ENCODE measurements around the gene ULBP2. TPM values are rescaled to one million over a fixed set of nuclear protein-coding genes. Genes with fewer than 3 reads are reported as not detected.

The ULBP2 gene
- total RNA-seq, 2 experiments from 2014 or later: 0.60 to 2.6 TPM

DNA sequence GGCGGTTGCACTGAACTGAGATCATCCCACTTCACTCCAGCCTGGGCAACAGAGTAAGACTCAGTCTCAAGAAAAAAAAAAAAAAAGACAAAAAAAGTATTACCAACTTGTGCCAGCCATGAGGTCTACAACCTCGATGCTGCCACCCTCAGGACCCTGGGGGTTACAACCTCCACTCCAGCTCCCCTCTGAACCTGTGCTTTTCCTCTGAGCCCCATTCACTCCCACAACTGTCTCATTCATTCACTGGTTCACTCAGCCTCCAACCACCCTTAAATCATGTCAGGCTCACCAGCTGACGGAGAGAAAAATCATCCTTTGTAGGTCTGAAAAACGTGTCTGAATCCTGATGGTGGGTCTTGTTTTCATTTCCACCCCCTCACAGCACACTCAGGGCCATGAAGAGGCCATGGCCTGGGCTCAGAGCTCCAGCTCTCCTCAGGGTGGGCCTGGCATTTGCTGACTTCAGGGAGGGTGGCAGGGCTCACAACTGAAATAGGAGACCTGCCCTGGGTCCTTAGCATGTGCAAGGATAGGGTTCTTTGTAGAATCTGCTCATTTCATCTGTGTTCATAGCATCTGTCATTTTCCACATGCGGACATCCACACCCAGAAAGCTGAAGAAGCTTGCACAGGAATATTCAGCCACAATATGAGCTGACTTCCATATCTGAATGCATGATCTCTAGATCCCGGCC is 20.1 kb downstream of the ULBP2 start:
- H3K4me2 ChIP-seq (ENCODE audit: low read length): no peak overlapping the region
- no peak overlapping the region for H2AFZ ChIP-seq (ENCODE audit: low read length)
- H3K4me1 ChIP-seq (ENCODE audit: insufficient read depth, low read length, poor library complexity, severe bottlenecking): peaks cover 9% of the 10 kb centered on the region
- H3K27ac ChIP-seq (ENCODE audit: low read depth, low read length, poor library complexity, severe bottlenecking): no peak overlapping the region
- H3K79me2 ChIP-seq (ENCODE audit: insufficient read depth, low read depth, low read length): no peaks in the 10 kb centered on the region
- intact Hi-C loops (cut with micrococcal nuclease; ENCODE audit: unreplicated experiment): loop anchor here (1.0 kb wide), 1 partner anchor 28 kb away; no protein-coding TSS in a partner anchor
- no peaks in the 10 kb centered on the region for H3K9me3 ChIP-seq (ENCODE audit: low read length)
- CTCF ChIA-PET (ENCODE audit: unreplicated experiment): interaction anchor here (0.8 kb wide), 1 partner anchor 27 kb away, joined by 6 read pairs; no protein-coding TSS in a partner anchor
- POLR2A ChIA-PET: interaction anchor here (0.5 to 0.6 kb wide), 2 partner anchors 240 to 903 kb away, joined by 3 to 12 read pairs; partner anchors contain the start of gene MTHFD1L
- peak; percentile 59 for DNase-seq (ENCODE audit: low spot score)
- H3K9me2 ChIP-seq (ENCODE audit: insufficient read depth, low read length): no peaks in the 10 kb centered on the region
- H3K4me3 ChIP-seq (ENCODE audit: low read depth, low read length, poor library complexity, severe bottlenecking): no peak overlapping the region
- no peaks in the 10 kb centered on the region for H3K36me3 ChIP-seq (ENCODE audit: insufficient read depth, low read length)
- TF ChIP-seq, protein P1, sequence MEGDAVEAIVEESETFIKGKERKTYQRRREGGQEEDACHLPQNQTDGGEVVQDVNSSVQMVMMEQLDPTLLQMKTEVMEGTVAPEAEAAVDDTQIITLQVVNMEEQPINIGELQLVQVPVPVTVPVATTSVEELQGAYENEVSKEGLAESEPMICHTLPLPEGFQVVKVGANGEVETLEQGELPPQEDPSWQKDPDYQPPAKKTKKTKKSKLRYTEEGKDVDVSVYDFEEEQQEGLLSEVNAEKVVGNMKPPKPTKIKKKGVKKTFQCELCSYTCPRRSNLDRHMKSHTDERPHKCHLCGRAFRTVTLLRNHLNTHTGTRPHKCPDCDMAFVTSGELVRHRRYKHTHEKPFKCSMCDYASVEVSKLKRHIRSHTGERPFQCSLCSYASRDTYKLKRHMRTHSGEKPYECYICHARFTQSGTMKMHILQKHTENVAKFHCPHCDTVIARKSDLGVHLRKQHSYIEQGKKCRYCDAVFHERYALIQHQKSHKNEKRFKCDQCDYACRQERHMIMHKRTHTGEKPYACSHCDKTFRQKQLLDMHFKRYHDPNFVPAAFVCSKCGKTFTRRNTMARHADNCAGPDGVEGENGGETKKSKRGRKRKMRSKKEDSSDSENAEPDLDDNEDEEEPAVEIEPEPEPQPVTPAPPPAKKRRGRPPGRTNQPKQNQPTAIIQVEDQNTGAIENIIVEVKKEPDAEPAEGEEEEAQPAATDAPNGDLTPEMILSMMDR (conservative IDR thresholded peaks at IDR 0.05; ENCODE audit: low read length): peak; percentile 72
- TF ChIP-seq EZH2phosphoT487 (IDR thresholded peaks at IDR 0.05; ENCODE audit: borderline replicate concordance, low read depth, low read length): no peak
- no peaks in the 10 kb centered on the region for H4K20me1 ChIP-seq (ENCODE audit: insufficient read depth, low read length)
- BruUV-seq (replicated peaks): no TSS peak

DNA sequence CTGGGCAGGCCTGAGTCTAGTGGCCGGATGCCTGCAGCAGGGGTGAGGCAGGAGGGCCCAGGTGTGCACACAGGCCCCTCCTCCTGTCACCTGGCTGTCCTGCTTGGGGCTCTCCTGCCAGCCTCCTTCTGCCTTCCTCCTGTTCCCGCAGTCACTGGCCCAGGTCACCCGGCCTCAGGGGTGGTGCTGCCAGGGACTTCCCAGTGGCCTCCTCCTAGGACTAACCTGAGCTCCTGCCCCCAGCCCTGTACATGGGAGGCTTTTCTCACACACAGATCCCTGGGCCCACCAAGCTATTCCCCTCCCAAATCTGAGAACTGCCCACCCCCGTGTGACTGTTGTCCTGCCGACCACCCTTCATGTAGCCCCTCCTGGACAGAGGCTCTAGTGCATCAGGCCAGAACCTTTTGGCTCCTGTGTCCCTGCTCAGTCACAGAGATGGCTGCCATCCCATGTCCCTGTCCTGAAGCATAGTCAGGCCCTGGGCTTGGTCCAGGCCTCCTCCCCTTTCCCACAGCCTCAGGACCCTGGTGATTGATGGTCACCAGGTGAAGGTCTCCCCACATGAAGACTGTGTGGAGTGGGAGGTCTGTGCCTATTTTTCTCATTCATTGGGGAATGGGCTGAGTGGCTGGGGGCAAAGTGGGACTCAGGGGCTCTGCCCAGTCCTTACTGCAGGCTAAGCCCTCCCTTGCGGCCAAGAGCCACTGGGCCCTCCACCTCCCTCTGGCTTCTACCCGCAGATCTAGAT is 20.8 kb downstream of the ULBP2 start:
- Histone ChIP-seq H3K9me2 (ENCODE audit: insufficient read depth, low read length) (no peaks in the 10 kb centered on the region), H4K20me1 (ENCODE audit: insufficient read depth, low read length) (no peaks in the 10 kb centered on the region), H3K9me3 (ENCODE audit: low read length) (no peaks in the 10 kb centered on the region), H3K27ac (ENCODE audit: low read depth, low read length, poor library complexity, severe bottlenecking) (no peak overlapping the region), H3K4me3 (ENCODE audit: low read depth, low read length, poor library complexity, severe bottlenecking) (peak overlapping the region; percentile 66), H2AFZ (ENCODE audit: low read length) (peak overlapping the region; percentile 49; the same call in 1 of the 2 replicates), H3K4me1 (ENCODE audit: insufficient read depth, low read length, poor library complexity, severe bottlenecking) (peaks cover 9% of the 10 kb centered on the region), H3K36me3 (ENCODE audit: insufficient read depth, low read length) (no peaks in the 10 kb centered on the region), H3K79me2 (ENCODE audit: insufficient read depth, low read depth, low read length) (no peaks in the 10 kb centered on the region), H3K4me2 (ENCODE audit: low read length) (peak overlapping the region; percentile 69)
- no peak for DNase-seq (ENCODE audit: low spot score)
- ChIA-PET CTCF (ENCODE audit: unreplicated experiment) (no interaction called here), POLR2A (no interaction called here)
- intact Hi-C loops (cut with micrococcal nuclease; ENCODE audit: unreplicated experiment): no loop called here
- no peak for TF ChIP-seq EZH2phosphoT487 (IDR thresholded peaks at IDR 0.05; ENCODE audit: borderline replicate concordance, low read depth, low read length)
- TF ChIP-seq, protein P1 (conservative IDR thresholded peaks at IDR 0.05; ENCODE audit: low read length): no peak
- no TSS peak for BruUV-seq (replicated peaks)

DNA sequence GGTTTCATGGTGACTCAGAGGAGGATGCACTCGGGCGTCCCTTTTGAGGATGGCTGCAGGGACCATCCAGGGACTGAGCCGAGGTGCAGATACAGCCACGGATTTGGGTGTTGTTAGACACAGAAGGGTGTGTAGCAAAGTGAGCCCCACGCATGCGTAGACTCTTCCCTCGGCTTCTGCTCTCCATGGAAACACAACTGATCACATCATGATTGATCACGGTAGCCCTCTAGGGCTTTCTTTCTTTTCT is 21.3 kb downstream of the ULBP2 start:
- Histone ChIP-seq H2AFZ (ENCODE audit: low read length) (peak overlapping the region; percentile 49; the same call in 1 of the 2 replicates), H3K9me3 (ENCODE audit: low read length) (no peaks in the 10 kb centered on the region), H4K20me1 (ENCODE audit: insufficient read depth, low read length) (no peaks in the 10 kb centered on the region), H3K79me2 (ENCODE audit: insufficient read depth, low read depth, low read length) (no peaks in the 10 kb centered on the region), H3K36me3 (ENCODE audit: insufficient read depth, low read length) (no peaks in the 10 kb centered on the region), H3K9me2 (ENCODE audit: insufficient read depth, low read length) (no peaks in the 10 kb centered on the region), H3K4me1 (ENCODE audit: insufficient read depth, low read length, poor library complexity, severe bottlenecking) (peaks cover 9% of the 10 kb centered on the region), H3K27ac (ENCODE audit: low read depth, low read length, poor library complexity, severe bottlenecking) (no peak overlapping the region), H3K4me2 (ENCODE audit: low read length) (peak overlapping the region; percentile 69), H3K4me3 (ENCODE audit: low read depth, low read length, poor library complexity, severe bottlenecking) (peak overlapping the region; percentile 66)
- no peak for TF ChIP-seq EZH2phosphoT487 (IDR thresholded peaks at IDR 0.05; ENCODE audit: borderline replicate concordance, low read depth, low read length)
- TF ChIP-seq, protein P1 (conservative IDR thresholded peaks at IDR 0.05; ENCODE audit: low read length): no peak
- peak; percentile 29 for DNase-seq (ENCODE audit: low spot score)
- BruUV-seq (replicated peaks): no TSS peak
- CTCF ChIA-PET (ENCODE audit: unreplicated experiment): no interaction called here
- intact Hi-C loops (cut with micrococcal nuclease; ENCODE audit: unreplicated experiment): no loop called here
- POLR2A ChIA-PET: no interaction called here
